Peyer's patch (tissue), 4 donors: ENCODE data around the gene KMT2B. TPM values are rescaled to one million over a fixed set of nuclear protein-coding genes. Genes with fewer than 3 reads are reported as not detected.

ENCODE experiments used
- DNase-seq, 3 donors: peaks; one replicate each; pipeline ENCODE4 v3.0.0-alpha.2; 2017 to 2019
- H3K27ac ChIP-seq, 4 donors: fragments of 200-600 bp; sonication (generic); one replicate each; pipeline ENCODE4 v1.5.1; 2016 to 2019
- H3K27me3 ChIP-seq, 2 donors: fragments of 200-600 bp; sonication (generic); one replicate each; pipeline ENCODE4 v1.5.1; 2019
- H3K36me3 ChIP-seq, 3 donors: fragments of 200-600 bp; sonication (generic); one replicate each; pipeline ENCODE4 v1.5.1; 2016 to 2019
- H3K4me1 ChIP-seq, 4 donors: fragments of 200-600 bp; sonication (generic); one replicate each; pipeline ENCODE4 v1.5.1; 2016 to 2019
- H3K4me3 ChIP-seq, 4 donors: fragments of 200-600 bp; sonication (generic); 1 replicate in 3 of 4; 2 replicates in 1 of 4; pipeline ENCODE4 v1.5.1; 2016 to 2019; ENCODE audit warnings: mild to moderate bottlenecking in 1 of 4
- H3K9me3 ChIP-seq, 4 donors: fragments of 200-600 bp; sonication (generic); one replicate each; pipeline ENCODE4 v1.5.1; 2016 to 2019; ENCODE audit warnings: mild to moderate bottlenecking in 1 of 4
- POLR2A ChIP-seq, 2 donors: fragments of 450-650 bp; IDR thresholded peaks; one replicate each; pipeline ENCODE4 v1.5.1; 2017; ENCODE audit warnings: antibody characterized with exemption in 2 of 2, mild to moderate bottlenecking in 2 of 2, moderate library complexity in 2 of 2
- total RNA-seq, 4 donors: library from RNA; depleted of rRNA; stranded (reverse); fragments of >200 nt; gene quantifications; one replicate each; pipeline ENCODE4 v1.1.0, GENCODE V29; 2016
- TF ChIP-seq, protein P1 (sequence below), 6 experiments: fragments of 450-650 bp in 4 of 6; fragments of 200-600 bp in 2 of 6; sonication (generic) in 1 of 6; IDR thresholded peaks; one replicate each; pipeline ENCODE4 v1.5.1; 2017 to 2019; ENCODE audit warnings: antibody characterized with exemption in 6 of 6, mild to moderate bottlenecking in 3 of 6, moderate library complexity in 1 of 6

Gene KMT2B
- total RNA-seq, 4 donors from 2014 or later, result 27.8 to 62.6 (median 41.9) TPM

DNA sequence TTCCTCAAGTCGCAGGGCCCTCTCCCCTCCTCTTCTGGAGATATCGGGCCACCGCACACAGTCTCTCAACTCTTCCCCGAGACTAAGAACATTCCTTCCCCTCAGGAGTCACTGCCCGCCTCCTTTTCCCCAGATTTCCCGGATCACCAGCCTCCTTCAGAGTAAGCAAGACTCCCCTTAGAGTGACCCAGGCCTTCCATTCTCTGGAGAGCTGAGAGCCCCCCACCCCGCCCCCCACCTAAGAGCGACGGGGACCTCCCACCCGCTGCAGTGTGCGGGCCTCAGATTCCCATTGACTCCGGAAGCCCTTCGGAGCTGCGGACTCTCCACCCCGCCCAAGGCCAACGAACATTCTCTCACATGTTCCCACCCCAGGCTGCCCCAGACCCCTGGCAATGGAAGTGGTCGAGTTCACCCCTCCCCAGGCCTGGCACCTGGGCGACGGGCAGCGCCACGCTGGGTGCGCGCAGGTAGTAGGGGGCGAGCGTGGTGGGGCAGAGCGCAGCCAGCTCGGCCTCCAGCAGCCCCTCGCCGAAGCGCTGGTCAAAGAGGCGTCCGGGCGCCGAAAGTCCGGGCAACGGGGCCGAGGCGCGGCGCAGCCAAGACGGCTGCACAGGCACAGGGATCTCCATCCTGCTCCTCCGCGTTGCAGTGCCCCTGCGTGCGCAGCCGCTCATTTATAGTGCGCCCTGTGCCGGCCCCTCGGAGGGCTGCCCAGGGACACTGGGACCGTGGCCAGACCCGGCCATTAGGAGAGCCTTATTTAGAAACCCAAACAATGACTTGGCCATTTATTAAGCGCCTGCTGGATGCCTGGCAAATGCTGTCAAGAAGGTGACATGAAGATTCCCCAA lies 38.8 kb downstream of the KMT2B start, which contains the start of gene HSPB6:
HSPB6 (minus strand) TSS at position 653 of the 854 bp plus-strand sequence; CDS start at position 632, 21 bp downstream.
- Histone ChIP-seq H3K4me3 (peak within 1 kb of the TSS; percentile 67 to 99 (median 84)), H3K27me3 (no peaks in the 10 kb centered on the region), H3K27ac (peak within 1 kb of the TSS; percentile 74 to 96 (median 91)), H3K4me1 (peaks cover 4 to 41% (median 11%) of the 10 kb centered on the region in 4 donors), H3K9me3 (no peaks in the 10 kb centered on the region), H3K36me3 (peaks cover 0 to 39% (median 0%) of the 10 kb centered on the region in 3 donors)
- TF ChIP-seq POLR2A (IDR thresholded peaks at IDR 0.05), result no peak
- TF ChIP-seq, protein P1, sequence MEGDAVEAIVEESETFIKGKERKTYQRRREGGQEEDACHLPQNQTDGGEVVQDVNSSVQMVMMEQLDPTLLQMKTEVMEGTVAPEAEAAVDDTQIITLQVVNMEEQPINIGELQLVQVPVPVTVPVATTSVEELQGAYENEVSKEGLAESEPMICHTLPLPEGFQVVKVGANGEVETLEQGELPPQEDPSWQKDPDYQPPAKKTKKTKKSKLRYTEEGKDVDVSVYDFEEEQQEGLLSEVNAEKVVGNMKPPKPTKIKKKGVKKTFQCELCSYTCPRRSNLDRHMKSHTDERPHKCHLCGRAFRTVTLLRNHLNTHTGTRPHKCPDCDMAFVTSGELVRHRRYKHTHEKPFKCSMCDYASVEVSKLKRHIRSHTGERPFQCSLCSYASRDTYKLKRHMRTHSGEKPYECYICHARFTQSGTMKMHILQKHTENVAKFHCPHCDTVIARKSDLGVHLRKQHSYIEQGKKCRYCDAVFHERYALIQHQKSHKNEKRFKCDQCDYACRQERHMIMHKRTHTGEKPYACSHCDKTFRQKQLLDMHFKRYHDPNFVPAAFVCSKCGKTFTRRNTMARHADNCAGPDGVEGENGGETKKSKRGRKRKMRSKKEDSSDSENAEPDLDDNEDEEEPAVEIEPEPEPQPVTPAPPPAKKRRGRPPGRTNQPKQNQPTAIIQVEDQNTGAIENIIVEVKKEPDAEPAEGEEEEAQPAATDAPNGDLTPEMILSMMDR (IDR thresholded peaks at IDR 0.05), result no peak
- DNase-seq, result peak in 1 of 3 donors; percentile 50

DNA sequence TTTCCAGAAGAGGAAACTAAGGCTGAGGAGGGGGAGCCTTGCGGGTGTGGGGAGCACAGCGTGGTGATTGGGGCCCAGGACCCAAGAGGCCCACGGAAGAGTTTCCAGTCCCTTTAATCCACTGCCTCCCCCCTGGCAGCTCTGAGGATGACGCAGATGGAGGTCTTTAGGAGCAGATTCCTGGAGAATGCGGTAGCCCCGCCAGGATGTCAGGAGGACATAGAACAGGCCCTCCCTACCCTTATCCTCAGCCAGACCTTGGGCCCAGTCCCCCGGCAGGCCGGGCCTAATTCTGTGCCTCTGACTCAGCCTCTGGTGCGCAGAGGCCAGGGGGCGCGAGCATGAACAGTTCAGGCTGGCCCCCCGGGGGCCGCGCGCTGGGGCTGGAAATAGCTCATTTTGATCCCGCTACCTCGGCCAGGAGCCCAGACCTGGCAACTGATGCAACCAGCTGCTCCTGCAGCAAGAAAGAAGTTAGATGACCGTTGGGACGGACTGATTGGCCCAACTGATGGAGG lies 39.5 kb downstream of the KMT2B start:
- Histone ChIP-seq H3K27me3 (no peaks in the 10 kb centered on the region), H3K4me1 (peaks cover 4 to 41% (median 11%) of the 10 kb centered on the region in 4 donors), H3K9me3 (no peaks in the 10 kb centered on the region), H3K4me3 (peak overlapping the region; percentile 67 to 99 (median 84)), H3K27ac (peak overlapping the region; percentile 74 to 96 (median 91)), H3K36me3 (peaks cover 0 to 40% (median 0%) of the 10 kb centered on the region in 3 donors)
- TF ChIP-seq, protein P1 (IDR thresholded peaks at IDR 0.05), result no peak
- TF ChIP-seq POLR2A (IDR thresholded peaks at IDR 0.05), result no peak
- DNase-seq, result peak; percentile 31 to 78 (median 66)

DNA sequence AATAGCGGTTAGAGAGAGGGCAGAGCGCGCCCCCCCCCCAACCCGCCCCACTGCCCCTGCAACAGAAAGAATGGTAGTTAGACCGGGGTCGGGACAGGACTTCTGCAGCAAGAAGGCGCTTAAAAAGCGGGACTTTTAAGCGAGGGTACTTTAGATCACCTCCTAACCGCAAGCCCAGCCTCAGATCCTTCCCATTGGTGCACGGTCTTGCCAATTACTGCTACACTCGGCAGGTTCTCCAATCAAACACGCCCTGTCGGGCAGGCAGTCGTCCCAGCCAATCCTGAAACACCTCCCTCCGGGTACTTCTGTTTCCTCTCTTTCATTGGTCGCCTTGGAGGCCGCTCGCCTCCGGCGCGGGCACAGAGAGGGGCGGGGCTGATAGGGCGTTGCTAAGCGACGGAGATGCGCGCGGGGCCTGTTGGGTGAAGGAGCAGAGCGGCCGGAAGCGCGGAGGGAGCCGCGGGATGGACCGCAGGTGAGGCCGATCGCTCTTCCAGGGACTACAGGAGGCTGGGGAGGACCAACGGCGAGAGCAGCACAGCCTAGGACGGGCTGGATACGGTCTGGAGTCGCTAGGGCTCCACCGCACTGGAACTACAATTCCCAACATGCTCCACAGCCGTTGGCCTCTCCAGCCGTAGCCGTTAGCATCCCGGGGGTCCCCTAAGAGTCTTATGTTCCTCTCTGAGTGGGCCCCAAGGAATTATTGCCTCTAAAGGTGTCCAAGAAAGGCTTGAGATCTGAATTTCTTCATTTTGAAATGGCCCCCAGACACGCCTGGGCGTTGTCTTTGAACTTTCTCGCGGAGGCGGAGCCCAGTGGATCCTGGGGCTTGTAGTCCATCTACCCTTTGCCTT lies 40.2 kb downstream of the KMT2B start, which contains the start of gene PROSER3:
PROSER3 (plus strand) TSS at position 428 of the 860 bp plus-strand sequence; CDS start at position 468, 40 bp downstream.
- Histone ChIP-seq H3K9me3 (no peaks in the 10 kb centered on the region), H3K4me3 (peak within 1 kb of the TSS; percentile 67 to 99 (median 84)), H3K36me3 (peaks cover 0 to 33% (median 0%) of the 10 kb centered on the region in 3 donors), H3K27ac (peak within 1 kb of the TSS; percentile 90 to 97 (median 94)), H3K27me3 (no peaks in the 10 kb centered on the region), H3K4me1 (peaks cover 4 to 41% (median 11%) of the 10 kb centered on the region in 4 donors)
- peak; percentile 98 to 99 (median 99) for DNase-seq
- TF ChIP-seq, protein P1 (IDR thresholded peaks at IDR 0.05), result no peak
- TF ChIP-seq POLR2A (IDR thresholded peaks at IDR 0.05), result peak; percentile 65 to 69

DNA sequence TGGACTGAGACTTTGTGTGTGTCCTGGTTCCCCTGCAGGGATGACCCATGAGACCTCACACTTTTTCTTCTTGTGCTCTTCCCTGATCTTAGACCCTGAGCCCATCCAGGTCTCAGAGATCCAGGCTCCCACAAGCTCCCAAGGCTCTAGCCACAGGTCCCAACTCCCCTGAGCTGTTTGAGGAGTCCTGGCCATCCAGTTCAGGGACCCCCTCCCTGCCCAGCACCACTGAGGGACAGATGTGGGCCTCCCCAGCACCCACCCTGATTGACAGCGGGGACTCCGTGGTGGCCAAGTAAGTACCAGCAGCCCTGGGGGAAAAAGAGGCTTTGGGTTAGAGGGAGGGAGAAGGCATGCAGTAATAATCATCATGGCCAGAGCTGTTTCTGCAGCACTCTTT lies 41.9 kb downstream of the KMT2B start:
- TF ChIP-seq, protein P1 (IDR thresholded peaks at IDR 0.05), result no peak
- TF ChIP-seq POLR2A (IDR thresholded peaks at IDR 0.05), result no peak
- H3K4me1 ChIP-seq, result peaks cover 4 to 40% (median 11%) of the 10 kb centered on the region in 4 donors

More for the DNA sequence above, 41.9 kb downstream of the KMT2B start:
- no peaks in the 10 kb centered on the region for H3K9me3 ChIP-seq
- no peak overlapping the region for H3K27ac ChIP-seq
- H3K27me3 ChIP-seq, result no peaks in the 10 kb centered on the region
- H3K36me3 ChIP-seq, result peaks cover 0 to 30% (median 0%) of the 10 kb centered on the region in 3 donors
- no peak overlapping the region for H3K4me3 ChIP-seq
- no peak for DNase-seq
